Stimulated activated CD8-positive, alpha-beta memory T cell treated with anti-CD3 and anti-CD28 coated beads, Interleukin-2, amount 100 ng/mL, for 1 hour (primary cell): ENCODE measurements around the gene MYPOP.
A peak's percentile ranks its signal among the peaks of the same experiment; 100 is the strongest.

ENCODE experiments used
- DNase-seq, 2 donors: peaks; one replicate each; pipeline ENCODE4 v3.0.0-alpha.2; 2020; ENCODE audit warnings: low read depth in 2 of 2

Gene MYPOP

DNA sequence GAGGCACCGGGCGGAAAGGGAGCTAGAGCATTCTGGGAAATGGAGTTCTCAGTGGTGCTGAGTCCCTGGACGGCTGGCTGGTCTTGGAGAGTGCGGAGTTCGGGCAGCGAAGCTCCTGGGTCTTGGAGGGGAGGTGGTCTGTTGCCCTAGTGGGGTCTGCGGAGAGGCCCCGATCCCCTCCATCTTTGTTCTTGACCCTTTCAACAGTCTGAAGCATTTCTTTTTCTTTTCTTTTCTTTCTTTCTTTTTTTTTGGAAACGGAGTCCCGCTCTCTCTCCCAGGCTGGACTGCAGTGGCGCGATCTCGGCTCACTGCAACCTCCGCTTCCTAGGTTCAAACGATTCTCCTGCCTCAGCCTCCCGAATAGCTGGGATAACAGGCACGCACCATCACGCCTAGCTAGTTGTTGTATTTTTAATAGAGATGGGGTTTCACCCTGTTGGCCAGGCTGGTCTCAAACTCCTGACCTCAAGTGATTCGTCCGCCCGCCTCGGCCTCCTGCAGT lies 39.0 kb downstream of the MYPOP start:
- no peak for DNase-seq

DNA sequence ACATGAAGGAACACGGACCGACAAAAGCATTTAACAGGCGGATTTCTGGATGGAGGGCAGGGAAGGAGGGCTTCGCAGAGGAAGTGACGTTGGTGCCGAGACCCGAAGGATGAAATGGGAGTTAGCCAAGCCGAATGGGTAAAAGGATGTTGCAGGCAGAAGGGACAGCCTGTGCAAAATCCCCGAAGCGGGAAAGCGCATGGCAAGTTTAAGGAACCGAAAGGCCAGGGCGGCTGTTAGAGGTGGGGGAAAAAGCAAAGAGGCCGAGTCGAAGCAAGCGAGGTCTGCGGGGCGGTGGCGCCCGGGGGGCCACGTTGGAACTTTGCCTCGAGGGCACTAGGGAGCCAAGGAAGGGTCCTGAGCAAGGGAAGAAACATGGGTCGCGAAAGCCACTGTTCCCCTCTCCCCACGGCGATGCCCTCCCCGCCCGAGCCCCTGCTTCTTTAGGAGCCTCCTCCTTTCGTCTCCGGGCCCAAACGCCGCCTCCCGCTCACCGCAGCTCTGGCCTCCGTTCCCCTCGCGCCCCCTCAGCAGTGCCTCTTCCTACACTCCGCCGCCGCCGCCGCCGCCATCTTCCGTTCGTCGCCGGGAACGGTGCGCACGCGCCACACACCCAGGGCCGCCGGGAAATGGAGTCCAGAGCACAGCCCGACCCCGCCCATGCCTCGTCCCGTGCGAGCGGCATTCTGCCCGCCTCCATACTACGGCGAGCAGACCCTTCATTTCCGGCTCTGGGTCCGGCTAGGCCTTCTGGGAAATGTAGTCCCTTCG lies 39.7 kb downstream of the MYPOP start, which contains the start of gene SYMPK:
Gene SYMPK (minus strand): TSS at position 584 of the 771 bp plus-strand sequence. CDS start 8,652 bp downstream, outside the sequence.
- DNase-seq: peak; percentile 96 to 98

DNA sequence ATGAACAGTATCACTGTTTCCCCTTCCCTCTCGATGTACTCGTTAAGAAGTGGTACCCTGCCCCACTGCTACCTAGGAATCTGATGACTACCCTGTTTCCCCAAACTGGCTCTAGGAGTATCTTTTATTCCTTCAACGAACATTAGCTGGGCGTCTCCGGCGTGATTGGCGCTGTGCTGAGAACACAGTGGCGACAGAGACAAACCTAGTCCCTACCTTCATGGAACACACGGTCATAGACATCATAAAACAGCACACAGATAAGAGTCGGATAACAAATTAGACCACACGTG lies 40.2 kb downstream of the MYPOP start:
- no peak for DNase-seq

DNA sequence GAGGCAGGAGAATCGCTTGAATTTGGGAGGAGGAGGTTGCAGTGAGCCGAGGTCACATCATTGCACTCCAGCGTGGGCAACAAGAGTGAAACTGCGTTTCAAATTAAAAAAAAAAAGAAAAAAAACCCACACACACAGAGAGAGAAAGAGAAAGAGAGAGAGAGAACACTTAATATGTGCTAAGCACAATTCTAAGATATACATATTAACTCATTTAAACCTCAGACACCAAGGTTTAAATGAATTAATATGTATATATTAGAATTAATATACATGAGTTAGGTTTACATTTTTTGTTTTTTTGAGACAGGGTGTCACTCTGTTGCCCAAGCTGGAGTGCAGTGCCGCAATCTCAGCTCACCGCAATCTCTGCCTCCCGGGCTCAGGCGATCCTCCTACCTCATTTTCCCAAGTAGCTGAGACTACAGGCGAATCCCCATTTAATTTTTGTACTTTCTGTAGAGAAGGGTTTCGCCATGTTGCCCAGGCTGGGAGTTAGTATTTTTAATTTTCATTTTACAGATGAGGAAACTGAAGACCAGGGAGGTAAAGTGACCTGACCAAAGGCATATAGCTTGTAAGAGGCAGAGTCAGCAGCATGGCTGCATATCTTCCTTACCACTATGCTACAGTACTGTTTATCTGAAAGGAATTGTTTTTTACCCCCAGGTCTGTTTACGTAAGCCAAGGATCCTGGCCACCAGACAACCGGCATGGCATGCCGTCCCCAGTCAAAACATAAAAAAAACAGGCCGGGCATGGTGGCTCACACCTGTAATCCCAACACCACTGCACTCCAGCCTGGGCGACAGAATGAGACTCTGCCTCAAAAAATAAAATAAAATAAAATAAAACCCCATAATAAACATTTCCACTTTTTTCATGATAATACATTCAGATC lies 41.8 kb downstream of the MYPOP start:
- no peak for DNase-seq

DNA sequence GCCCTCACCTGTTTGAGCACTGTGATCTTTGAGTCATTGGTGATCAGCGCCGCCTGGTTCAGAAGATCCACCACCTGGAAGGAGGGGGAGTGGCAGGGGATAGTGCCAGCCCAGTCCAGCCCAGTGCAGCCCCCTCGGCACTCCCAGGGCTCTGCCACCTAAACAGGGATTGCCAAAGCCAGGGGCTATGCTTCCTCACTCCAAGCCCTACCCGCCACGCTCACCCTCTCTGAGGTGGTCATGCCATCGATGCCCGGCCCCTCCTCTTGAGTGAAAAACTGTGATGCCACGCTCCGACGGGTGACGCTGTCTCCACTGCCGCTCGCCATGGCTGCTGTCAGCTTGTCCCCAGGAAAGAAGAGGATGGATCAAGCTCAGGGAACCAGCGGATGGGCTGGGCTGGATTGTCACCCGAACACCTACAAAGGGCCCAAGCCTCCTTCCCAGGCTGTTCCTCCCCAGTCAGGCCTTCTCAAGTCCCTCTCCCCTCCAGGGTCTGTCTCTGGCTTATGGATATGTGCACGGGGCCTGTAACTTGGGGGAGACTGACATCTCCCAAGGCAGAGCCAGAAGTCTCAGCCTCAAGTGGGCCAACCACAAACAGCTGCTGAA lies 48.1 kb downstream of the MYPOP start:
- no peak for DNase-seq

DNA sequence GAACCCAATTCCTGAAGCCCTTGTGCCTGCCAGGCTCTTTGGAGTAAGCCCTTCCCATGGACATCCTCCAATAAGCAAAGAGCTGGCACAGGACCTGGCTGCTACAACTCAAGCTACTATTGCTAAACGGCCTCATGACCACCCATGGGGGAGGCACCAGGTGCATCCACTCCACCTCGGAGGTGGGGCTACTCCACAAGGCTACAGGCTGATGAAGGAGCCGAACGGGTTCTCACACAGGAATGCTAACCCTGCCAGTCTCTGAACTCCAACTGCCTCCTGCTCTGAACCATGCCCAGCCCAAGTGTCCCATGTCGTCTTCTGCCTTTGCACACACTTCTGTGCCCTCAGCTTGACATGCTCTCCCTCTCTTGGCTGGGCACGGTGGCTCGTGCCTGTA lies 49.4 kb downstream of the MYPOP start:
- no peak for DNase-seq

DNA sequence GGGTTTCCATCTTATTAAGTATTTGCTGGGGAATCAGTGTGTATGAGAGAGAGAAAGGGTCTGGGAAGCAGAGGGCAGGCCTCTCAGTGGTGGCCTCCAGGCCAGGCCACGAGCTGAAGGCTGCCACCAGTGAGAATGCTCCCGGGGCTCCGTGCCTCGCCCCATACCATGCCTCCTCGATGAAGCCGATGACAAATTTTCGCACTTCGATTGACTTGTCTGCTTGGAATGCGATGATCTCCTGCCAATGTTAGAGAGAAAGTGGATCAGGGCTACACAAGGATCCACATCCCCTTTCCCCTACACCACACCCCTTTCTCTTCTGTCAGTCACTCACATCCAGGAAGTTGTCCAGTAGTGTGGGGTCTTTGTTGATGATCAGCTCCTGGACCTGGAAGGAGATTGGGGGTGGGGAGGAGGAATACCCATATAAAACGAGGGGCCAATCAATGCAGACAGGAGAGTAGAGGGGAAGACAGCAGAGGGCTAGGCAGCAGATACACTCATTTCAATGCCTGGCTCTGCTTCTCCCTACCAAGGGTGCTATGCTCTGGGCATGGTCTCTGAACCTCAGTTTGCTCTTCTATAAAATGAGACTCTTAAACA lies 50.2 kb downstream of the MYPOP start:
- DNase-seq: no peak

DNA sequence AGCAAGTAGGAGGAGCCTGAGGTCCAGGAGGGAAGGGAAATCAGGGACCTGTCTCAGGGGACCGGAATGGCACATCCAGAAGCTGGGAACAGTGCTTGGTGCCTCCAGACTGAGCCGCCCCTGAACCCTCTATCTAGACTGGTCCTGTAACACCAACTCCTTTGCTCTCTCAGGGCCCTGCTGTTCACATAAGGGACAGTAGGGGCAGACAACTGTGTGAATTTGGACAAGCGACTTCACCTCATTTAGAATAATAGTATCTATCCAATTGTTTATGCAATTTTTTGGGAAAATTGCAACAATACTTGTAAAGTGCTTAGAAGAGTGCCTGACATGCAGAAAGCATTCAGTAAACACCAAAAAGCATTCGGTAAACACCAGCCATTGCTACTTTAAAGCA lies 53.5 kb downstream of the MYPOP start:
- no peak for DNase-seq

DNA sequence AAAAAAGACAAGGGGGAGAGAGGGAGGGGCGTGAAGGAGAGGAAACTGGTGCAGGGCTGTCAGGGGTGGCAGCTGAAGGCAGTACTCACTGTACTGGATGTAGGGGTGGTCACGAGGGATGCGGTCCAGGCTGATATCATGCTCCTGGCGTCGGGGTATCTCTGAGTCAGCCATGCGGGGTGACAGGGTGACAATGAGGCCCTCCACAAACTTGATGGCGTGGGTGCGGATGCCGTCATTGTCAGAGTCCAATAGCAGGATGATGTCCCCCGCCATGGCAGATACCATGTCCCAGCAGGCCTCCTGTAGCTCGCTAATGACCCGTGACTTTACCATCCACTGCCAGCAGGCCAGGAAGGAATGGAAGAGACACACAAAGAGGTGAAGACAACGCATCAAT lies 54.8 kb downstream of the MYPOP start:
- DNase-seq: no peak

DNA sequence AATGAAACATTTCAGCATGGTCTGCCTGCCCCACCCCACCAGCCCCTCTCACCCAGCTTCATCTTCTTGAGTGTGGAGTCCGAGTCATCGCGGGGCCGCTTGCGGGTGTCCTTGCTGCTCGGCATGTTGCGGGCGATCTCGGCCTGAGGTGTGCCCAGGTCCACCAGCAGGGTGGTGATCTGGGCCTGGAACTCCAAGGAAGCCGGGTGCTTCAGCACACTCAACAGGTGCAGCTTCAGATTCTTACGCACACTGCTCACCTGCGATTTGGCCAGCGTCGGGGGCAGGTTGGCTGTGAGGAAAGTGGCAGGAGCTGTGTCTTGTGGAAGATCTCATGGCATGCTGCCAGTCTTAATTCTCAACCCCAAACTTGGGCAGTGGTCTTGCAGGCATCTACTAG lies 60.2 kb downstream of the MYPOP start:
- DNase-seq: no peak
